Measurements from ENCODE around the gene SUSD1.
A peak's percentile ranks its signal among the peaks of the same experiment; 100 is the strongest.

Gene SUSD1

GRCh38 chr9:112169368-112169767, 5.7 kb downstream of the SUSD1 start:
- ChIA-PET CTCF (interaction anchor here (1.5 kb wide), 1 partner anchor 19 kb away, joined by 4 read pairs; no protein-coding TSS in a partner anchor), POLR2A (no interaction called here)
- no peak for TF ChIP-seq CTCF (IDR thresholded peaks at IDR 0.05; ENCODE audit: control extremely low read depth, extremely low read depth, low read depth, missing control alignments)
- DNase-seq (ENCODE audit: extremely low spot score), result no peak

- TF ChIP-seq CTCF (IDR thresholded peaks at IDR 0.05; ENCODE audit: control extremely low read depth, extremely low read depth, low read depth, missing control alignments), result no peak
- POLR2A ChIA-PET, result no interaction called here
- DNase-seq (ENCODE audit: extremely low spot score), result no peak
- CTCF ChIA-PET, result interaction anchor here (1.8 kb wide), 1 partner anchor 13 kb away, joined by 6 read pairs; no protein-coding TSS in a partner anchor
Observed at GRCh38 chr9:112168197-112168596, 6.9 kb downstream of the SUSD1 start.

GRCh38 chr9:112166176-112167140, 8.6 kb downstream of the SUSD1 start:
- DNase-seq (ENCODE audit: extremely low spot score), result no peak
- ChIA-PET POLR2A (no interaction called here), CTCF (interaction anchor here (1.1 to 1.8 kb wide), 3 partner anchors 9 to 20 kb away, joined by 3 to 6 read pairs (median 5); no protein-coding TSS in a partner anchor)
- no peak for TF ChIP-seq CTCF (IDR thresholded peaks at IDR 0.05; ENCODE audit: control extremely low read depth, extremely low read depth, low read depth, missing control alignments)

GRCh38 chr9:112162621-112163413, 12.3 kb downstream of the SUSD1 start:
- TF ChIP-seq CTCF (IDR thresholded peaks at IDR 0.05; ENCODE audit: control extremely low read depth, extremely low read depth, low read depth, missing control alignments), result no peak
- DNase-seq (ENCODE audit: extremely low spot score), result peak; percentile 35
- ChIA-PET POLR2A (interaction anchor here (0.6 to 1.1 kb wide), 2 partner anchors 10 to 23 kb away, joined by 4 to 7 read pairs; no protein-coding TSS in a partner anchor), CTCF (interaction anchor here (1.2 to 1.5 kb wide), 3 partner anchors 12 to 32 kb away, joined by 3 to 5 read pairs (median 5); no protein-coding TSS in a partner anchor)

- ChIA-PET CTCF (no interaction called here), POLR2A (no interaction called here)
- TF ChIP-seq CTCF (IDR thresholded peaks at IDR 0.05; ENCODE audit: control extremely low read depth, extremely low read depth, low read depth, missing control alignments), result no peak
- no peak for DNase-seq (ENCODE audit: extremely low spot score)
Observed at GRCh38 chr9:112159781-112160180, 15.3 kb downstream of the SUSD1 start.
